Hepatocyte (in vitro differentiated cells): ENCODE data around the gene XPO6.

Experiments used
- CTCF ChIP-seq: fragments of 200-600 bp; sonication (generic); IDR thresholded peaks from 2 replicates; pipeline ENCODE4 v1.5.1; 2016; ENCODE audit warnings: antibody characterized with exemption, mild to moderate bottlenecking; ENCODE audit not compliant: poor library complexity
- EZH2 ChIP-seq: fragments of 200-600 bp; sonication (generic); IDR thresholded peaks from 2 replicates; pipeline ENCODE4 v1.6.1; 2016; ENCODE audit warnings: antibody characterized with exemption, mild to moderate bottlenecking, borderline replicate concordance
- EZH2phosphoT487 ChIP-seq: fragments of 200-600 bp; sonication (generic); IDR thresholded peaks from one replicate; pipeline ENCODE4 v1.6.1; 2018; ENCODE audit warnings: antibody characterized with exemption, mild to moderate bottlenecking, low read depth, moderate library complexity; ENCODE audit not compliant: unreplicated experiment, severe bottlenecking

- TF ChIP-seq CTCF (no peak), EZH2 (no peak), EZH2phosphoT487 (no peak)
Observed at GRCh38 chr16:28188085-28188916, 23.5 kb downstream of the XPO6 start.
